OCI-LY3 (cell line): ENCODE data around the gene EPHA10.

Source experiments
- EZH2phosphoT487 ChIP-seq: fragments of 200-600 bp; shearing (Covaris generic); IDR thresholded peaks from 2 replicates; pipeline ENCODE4 v1.6.1; 2018; ENCODE audit warnings: antibody characterized with exemption, mixed run types, low read depth
- TF ChIP-seq, protein P1 (sequence below): fragments of 200-600, 300-600 bp; sonication (generic); IDR thresholded peaks from 2 replicates; pipeline ENCODE4 v1.5.1; 2014; ENCODE audit warnings: antibody characterized with exemption, low read length, low read depth

GRCh38 chr1:37682334-37682987 lies 82.5 kb downstream of the EPHA10 start:
- TF ChIP-seq, protein P1, sequence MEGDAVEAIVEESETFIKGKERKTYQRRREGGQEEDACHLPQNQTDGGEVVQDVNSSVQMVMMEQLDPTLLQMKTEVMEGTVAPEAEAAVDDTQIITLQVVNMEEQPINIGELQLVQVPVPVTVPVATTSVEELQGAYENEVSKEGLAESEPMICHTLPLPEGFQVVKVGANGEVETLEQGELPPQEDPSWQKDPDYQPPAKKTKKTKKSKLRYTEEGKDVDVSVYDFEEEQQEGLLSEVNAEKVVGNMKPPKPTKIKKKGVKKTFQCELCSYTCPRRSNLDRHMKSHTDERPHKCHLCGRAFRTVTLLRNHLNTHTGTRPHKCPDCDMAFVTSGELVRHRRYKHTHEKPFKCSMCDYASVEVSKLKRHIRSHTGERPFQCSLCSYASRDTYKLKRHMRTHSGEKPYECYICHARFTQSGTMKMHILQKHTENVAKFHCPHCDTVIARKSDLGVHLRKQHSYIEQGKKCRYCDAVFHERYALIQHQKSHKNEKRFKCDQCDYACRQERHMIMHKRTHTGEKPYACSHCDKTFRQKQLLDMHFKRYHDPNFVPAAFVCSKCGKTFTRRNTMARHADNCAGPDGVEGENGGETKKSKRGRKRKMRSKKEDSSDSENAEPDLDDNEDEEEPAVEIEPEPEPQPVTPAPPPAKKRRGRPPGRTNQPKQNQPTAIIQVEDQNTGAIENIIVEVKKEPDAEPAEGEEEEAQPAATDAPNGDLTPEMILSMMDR, result peak; percentile 73
- no peak for TF ChIP-seq EZH2phosphoT487
